Psoas muscle (tissue), 8 donors: ENCODE data around the gene STK25. TPM values are rescaled to one million over a fixed set of nuclear protein-coding genes. Genes with fewer than 3 reads are reported as not detected.

Experiments
- ATAC-seq, 4 donors: fragments of 200-7000 bp; cut with Tn5 transposase; one replicate each; pipeline ENCODE4 v1.9.1; 2020; ENCODE audit warnings: moderate library complexity in 3 of 4, mild to moderate bottlenecking in 2 of 4
- DNase-seq, 2 donors: peaks; one replicate each; pipeline ENCODE4 v3.0.0-alpha.2; 2020
- H3K27ac ChIP-seq: fragments of 200-600 bp; one replicate; pipeline ENCODE4 v1.8.0; 2022
- H3K27me3 ChIP-seq, 3 donors: fragments of 200-600 bp in 1 of 3; one replicate each; pipeline versions ENCODE4 v1.6.1 to v1.8.0; 2013 to 2022; ENCODE audit warnings: low read length in 2 of 3, mild to moderate bottlenecking in 2 of 3, moderate library complexity in 1 of 3; ENCODE audit not compliant: insufficient read depth in 3 of 3
- H3K36me3 ChIP-seq, 2 donors: fragments of 200-600 bp in 1 of 2; one replicate each; pipeline versions ENCODE4 v1.6.1 to v1.8.0; 2013 to 2022; ENCODE audit warnings: low read depth in 1 of 2, mild to moderate bottlenecking in 1 of 2, moderate library complexity in 1 of 2; ENCODE audit not compliant: insufficient read depth in 1 of 2
- H3K4me1 ChIP-seq: fragments of 200-600 bp; one replicate; pipeline ENCODE4 v1.8.0; 2022
- H3K4me3 ChIP-seq: fragments of 200-600 bp; one replicate; pipeline ENCODE4 v1.8.0; 2022; ENCODE audit warnings: mild to moderate bottlenecking
- H3K9me3 ChIP-seq: fragments of 200-600 bp; one replicate; pipeline ENCODE4 v1.8.0; 2022
- WGBS, 3 donors: extraction: QIAGEN DNeasy Blood & Tissue Kit; methylation state at CpG; one replicate each; pipeline versions ENCODE4 v1.1.6 to v1.1.7; 2013; 5-methylcytosine and 5-hydroxymethylcytosine counted together
- intact Hi-C, 2 donors: fragments of 100-400 bp; cut with DNase I; formaldehyde crosslinking; loops; one replicate each; pipeline versions ENCODE4 v1.11.0 to v1.14.2; 2022
- polyA plus RNA-seq, 3 donors: library from polyadenylated mRNA; stranded (reverse); fragments of 200-250 nt; gene quantifications; one replicate each; pipeline ENCODE4 v1.2.3, GENCODE V29; 2013
- total RNA-seq, 4 donors: library from RNA; stranded (reverse); fragmentation: NEBNext Ultra II Directional in 2 of 4; extraction: Animal tissue kit (Norgen Biotek cat#: 25700) in 2 of 4; gene quantifications; one replicate each; pipeline versions ENCODE4 v1.2.1 to v1.2.4, GENCODE V29; 2021 to 2023
- TF ChIP-seq, protein P1 (sequence below): fragments of 200-600 bp; IDR thresholded peaks from one replicate; pipeline ENCODE4 v1.8.0; 2022; ENCODE audit warnings: antibody characterized with exemption
- donor health status: healthy with polysubstance abuse.
- donor health status: DM: no; HTN: no; CAD: no; lungs with moderate emphysema.
- donor health status: Bipolar disorder and iron deficiency.
- donor health status: healthy.
- donor health status: DM: yes; HTN: yes; CAD: no.
- donor health status: DM: no; HTN: no; CAD: no.
- donor health status: DM: no; HTN: no; CAD: no.
- donor health status: DM: yes; HTN: yes; CAD: no.

STK25 gene
- total and polyA plus RNA-seq, 7 donors = 227 to 489 (median 281) TPM

DNA sequence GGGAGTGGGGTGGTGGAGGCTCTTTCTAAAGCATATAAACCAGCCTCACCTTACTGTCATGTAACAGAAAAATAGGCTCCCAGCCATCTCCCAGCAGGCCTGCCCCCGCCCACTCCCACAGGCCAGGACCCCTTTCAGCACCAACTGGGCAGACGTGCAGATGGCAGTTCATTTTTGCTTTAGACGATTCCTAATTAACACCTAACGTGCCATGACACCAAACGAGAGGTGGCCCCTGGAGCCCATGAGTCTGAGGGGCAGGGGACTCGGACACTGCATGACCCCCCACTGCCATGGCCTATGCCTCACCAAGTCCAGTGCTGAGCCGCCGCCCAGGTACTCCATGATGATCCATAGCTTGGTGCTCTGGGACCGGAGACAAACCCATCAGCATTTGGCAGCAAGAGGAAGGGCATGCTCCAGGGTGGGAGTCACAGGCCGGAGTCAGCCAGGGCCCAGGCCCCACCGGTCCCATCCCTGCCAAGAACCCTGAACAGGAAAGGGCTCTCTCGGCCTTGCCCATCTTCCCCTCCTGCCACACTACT lies 7.9 kb downstream of the STK25 start:
- peaks cover 55% of the 10 kb centered on the region for H3K4me1 ChIP-seq
- H3K4me3 ChIP-seq = no peak overlapping the region
- H3K27me3 ChIP-seq = no peaks in the 10 kb centered on the region
- intact Hi-C loops = no loop called here
- H3K27ac ChIP-seq = peak overlapping the region; percentile 94
- peaks cover 8 to 57% of the 10 kb centered on the region in 2 donors for H3K36me3 ChIP-seq
- 70 to 84% (median 83%) methylated on average over 12 of the region's 12 CpGs for WGBS, 3 donors
- TF ChIP-seq, protein P1, sequence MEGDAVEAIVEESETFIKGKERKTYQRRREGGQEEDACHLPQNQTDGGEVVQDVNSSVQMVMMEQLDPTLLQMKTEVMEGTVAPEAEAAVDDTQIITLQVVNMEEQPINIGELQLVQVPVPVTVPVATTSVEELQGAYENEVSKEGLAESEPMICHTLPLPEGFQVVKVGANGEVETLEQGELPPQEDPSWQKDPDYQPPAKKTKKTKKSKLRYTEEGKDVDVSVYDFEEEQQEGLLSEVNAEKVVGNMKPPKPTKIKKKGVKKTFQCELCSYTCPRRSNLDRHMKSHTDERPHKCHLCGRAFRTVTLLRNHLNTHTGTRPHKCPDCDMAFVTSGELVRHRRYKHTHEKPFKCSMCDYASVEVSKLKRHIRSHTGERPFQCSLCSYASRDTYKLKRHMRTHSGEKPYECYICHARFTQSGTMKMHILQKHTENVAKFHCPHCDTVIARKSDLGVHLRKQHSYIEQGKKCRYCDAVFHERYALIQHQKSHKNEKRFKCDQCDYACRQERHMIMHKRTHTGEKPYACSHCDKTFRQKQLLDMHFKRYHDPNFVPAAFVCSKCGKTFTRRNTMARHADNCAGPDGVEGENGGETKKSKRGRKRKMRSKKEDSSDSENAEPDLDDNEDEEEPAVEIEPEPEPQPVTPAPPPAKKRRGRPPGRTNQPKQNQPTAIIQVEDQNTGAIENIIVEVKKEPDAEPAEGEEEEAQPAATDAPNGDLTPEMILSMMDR = no peak
- ATAC-seq (no peak), DNase-seq (no peak)
- H3K9me3 ChIP-seq = no peaks in the 10 kb centered on the region

DNA sequence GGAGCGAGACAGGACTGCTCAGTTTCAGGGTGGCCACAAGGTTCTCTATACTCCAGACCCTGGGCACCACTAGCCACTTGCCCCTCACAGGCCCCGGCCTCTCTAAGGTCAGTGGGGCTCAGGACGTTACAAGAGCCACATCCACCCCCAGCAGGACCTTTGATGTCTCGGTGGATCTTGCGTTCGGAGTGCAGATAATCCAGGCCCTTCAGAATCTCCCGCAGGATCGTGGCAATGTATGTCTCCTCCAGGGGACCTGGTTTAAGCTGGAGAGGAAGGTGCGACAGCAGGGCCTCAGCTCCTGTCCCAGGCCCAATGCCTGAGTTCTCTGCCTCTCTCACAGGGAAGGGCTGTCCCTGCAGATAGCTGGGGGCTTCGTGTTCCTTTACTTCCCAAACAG lies 8.4 kb downstream of the STK25 start:
- DNase-seq = no peak
- Histone ChIP-seq H3K27me3 (no peaks in the 10 kb centered on the region), H3K4me1 (peaks cover 50% of the 10 kb centered on the region), H3K4me3 (no peak overlapping the region), H3K36me3 (peaks cover 8 to 62% of the 10 kb centered on the region in 2 donors), H3K9me3 (no peaks in the 10 kb centered on the region), H3K27ac (peak overlapping the region; percentile 94)
- intact Hi-C loops = no loop called here
- TF ChIP-seq, protein P1 = no peak
- ATAC-seq = no peak
- 68 to 85% (median 70%) methylated on average over 10 of the region's 10 CpGs for WGBS, 3 donors

DNA sequence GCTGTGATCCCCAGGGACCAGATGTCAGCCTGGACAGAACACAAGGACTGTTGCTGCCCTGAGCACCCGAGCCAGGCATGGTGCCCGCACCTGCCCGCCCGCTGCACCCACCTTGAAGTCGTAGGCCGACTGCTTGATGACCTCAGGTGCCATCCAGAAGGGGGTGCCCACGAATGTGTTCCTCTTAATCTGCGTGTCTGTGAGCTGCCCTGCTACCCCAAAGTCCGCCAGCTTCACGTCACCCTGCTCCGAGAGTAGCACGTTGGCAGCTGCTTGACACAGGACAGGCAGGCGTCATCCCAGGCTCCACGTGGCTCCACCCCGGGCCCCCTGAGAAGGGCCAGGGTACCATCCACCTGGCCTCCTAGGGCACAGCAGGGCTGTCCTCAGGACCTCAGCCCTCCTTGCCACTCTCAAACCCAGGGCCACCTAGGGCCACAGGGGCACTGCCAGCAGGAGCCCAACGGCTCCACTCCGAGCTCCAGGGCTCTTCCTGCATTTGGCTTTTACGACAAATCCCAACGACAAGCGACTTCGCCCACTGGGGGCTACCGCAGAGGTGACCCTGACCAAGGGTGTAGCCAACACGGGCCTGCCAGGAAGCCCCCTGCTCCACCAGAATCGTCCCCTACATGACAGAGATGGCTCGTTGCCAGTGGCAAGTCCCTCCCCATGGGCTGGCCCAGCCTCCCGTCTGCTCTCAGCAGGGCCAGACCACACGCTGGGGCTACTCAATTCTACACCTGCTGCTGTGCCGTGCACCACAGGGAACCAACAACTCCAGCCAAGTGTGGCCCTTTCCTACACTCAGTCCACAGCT lies 9.0 kb downstream of the STK25 start:
- Histone ChIP-seq H3K4me1 (peaks cover 43% of the 10 kb centered on the region), H3K27ac (peak overlapping the region; percentile 94), H3K27me3 (no peaks in the 10 kb centered on the region), H3K9me3 (no peaks in the 10 kb centered on the region), H3K36me3 (peaks cover 8 to 68% of the 10 kb centered on the region in 2 donors), H3K4me3 (no peak overlapping the region)
- DNase-seq (no peak), ATAC-seq (peak; percentile 34 to 83 (median 50))
- WGBS, 3 donors = 54 to 74% (median 57%) methylated on average over 26 to 28 of the region's 28 CpGs
- TF ChIP-seq, protein P1 = no peak
- intact Hi-C loops = no loop called here

DNA sequence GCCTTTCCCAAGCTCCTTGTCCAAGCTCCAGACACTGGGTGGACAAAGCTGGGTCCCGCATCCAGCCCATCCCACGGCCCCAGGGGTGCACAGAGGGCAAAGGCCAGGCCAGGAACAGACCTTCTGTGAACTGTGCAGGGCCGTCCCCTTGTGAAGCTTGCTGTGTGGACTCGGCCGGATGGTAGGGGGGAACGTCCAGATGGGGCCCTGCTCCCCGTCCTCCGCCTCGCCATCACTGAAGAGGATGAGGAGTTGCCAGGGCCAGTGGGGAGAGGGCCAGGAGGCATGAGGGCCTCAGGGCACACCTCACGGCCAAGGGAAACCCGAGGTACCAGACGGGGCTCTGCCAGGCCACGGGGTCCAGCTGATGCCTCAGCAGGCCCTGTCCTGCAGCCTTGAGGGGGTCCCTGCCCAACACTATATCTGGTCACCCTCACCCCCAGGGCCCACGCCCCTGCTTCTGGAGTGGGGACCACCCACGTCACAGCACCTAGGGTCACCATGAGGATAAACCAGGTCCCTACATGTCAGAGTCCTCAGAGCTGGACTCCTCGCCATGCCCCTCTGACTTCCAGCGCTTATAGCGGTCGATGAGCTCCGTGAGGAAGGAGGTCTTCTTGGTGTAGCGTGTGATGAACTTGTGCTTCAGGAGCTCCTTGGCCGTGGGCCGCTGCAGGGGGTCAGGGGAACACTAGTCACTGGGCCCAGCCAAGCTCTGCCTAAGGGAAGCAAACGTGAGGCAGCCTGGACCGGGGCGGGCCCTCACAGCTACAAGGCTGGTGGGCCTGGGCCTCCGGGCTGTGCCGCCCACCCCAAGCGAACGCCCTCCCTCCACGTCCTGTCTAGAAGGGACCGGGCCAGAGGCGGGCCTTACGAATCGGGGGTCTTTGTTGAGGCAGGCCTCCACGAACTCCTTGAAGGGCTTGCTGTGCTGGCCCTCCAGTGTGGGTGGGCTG lies 10.0 kb downstream of the STK25 start:
- no peaks in the 10 kb centered on the region for H3K27me3 ChIP-seq
- H3K36me3 ChIP-seq = peaks cover 8 to 78% of the 10 kb centered on the region in 2 donors
- no peak overlapping the region for H3K4me3 ChIP-seq
- H3K4me1 ChIP-seq = peaks cover 35% of the 10 kb centered on the region
- no peak for DNase-seq
- TF ChIP-seq, protein P1 = no peak
- WGBS, 3 donors = 91 to 95% (median 91%) methylated on average over 35 to 36 of the region's 36 CpGs
- no peak for ATAC-seq
- H3K9me3 ChIP-seq = no peaks in the 10 kb centered on the region
- H3K27ac ChIP-seq = peak overlapping the region; percentile 94
- intact Hi-C loops = no loop called here
